WERI-Rb-1 (cell line): ENCODE results near the gene RIPOR2.

Experiments used
- DNase-seq: peaks from one replicate; pipeline ENCODE4 v3.0.0-alpha.2; 2020
- H3K27ac ChIP-seq: fragments of 250-450 bp; sonication (Bioruptor Pico); 2 replicates; pipeline ENCODE4 v1.5.1; 2020; ENCODE audit warnings: mild to moderate bottlenecking, moderate library complexity
- H3K27me3 ChIP-seq: fragments of 250-450 bp; sonication (Bioruptor Pico); 2 replicates; pipeline ENCODE4 v1.5.1; 2021; ENCODE audit warnings: mild to moderate bottlenecking, low read depth, moderate library complexity; ENCODE audit not compliant: insufficient read depth, severe bottlenecking
- H3K36me3 ChIP-seq: fragments of 250-450 bp; sonication (Bioruptor Pico); 2 replicates; pipeline ENCODE4 v1.5.1; 2020; ENCODE audit warnings: mild to moderate bottlenecking, moderate library complexity
- H3K4me3 ChIP-seq: 2 replicates; pipeline ENCODE4 v1.5.1; 2011; ENCODE audit warnings: low read depth, mild to moderate bottlenecking, control low read depth, low read length
- H3K9me3 ChIP-seq: fragments of 250-450 bp; sonication (Bioruptor Pico); 2 replicates; pipeline ENCODE4 v1.5.1; 2021; ENCODE audit warnings: mild to moderate bottlenecking, moderate library complexity; ENCODE audit not compliant: severe bottlenecking
- CTCF ChIP-seq: IDR thresholded peaks from 2 replicates; pipeline ENCODE4 v1.5.1; 2011; ENCODE audit warnings: low read depth, mild to moderate bottlenecking, control low read depth, inconsistent platforms, low read length

The RIPOR2 gene

GRCh38 chr6:24935366-24936152 is at the start of gene RIPOR2:
TSS of gene RIPOR2 (minus strand) at chr6:24935960. CDS start at chr6:24935898, 62 bp downstream.
- Histone ChIP-seq H3K27ac (no peak within 1 kb of the TSS), H3K4me3 (no peak within 1 kb of the TSS), H3K27me3 (no peaks in the 10 kb centered on the region), H3K9me3 (no peaks in the 10 kb centered on the region), H3K36me3 (no peaks in the 10 kb centered on the region)
- no peak for TF ChIP-seq CTCF
- DNase-seq: no peak

- Histone ChIP-seq H3K27ac (peak overlapping the region; percentile 31), H3K27me3 (no peaks in the 10 kb centered on the region), H3K4me3 (no peak overlapping the region), H3K36me3 (no peaks in the 10 kb centered on the region), H3K9me3 (peaks cover 9% of the 10 kb centered on the region)
- DNase-seq: peak; percentile 41
- TF ChIP-seq CTCF: no peak
These were observed 49.6 kb upstream of the RIPOR2 start for GRCh38 chr6:24985323-24985722.

- H3K27ac ChIP-seq: no peak overlapping the region
These were observed 46.5 kb upstream of the RIPOR2 start for GRCh38 chr6:24982231-24982630.

GRCh38 chr6:24981386-24981760 is 45.6 kb upstream of the RIPOR2 start:
- Histone ChIP-seq H3K27me3 (no peaks in the 10 kb centered on the region), H3K9me3 (peaks cover 3% of the 10 kb centered on the region), H3K4me3 (no peak overlapping the region), H3K36me3 (no peaks in the 10 kb centered on the region), H3K27ac (no peak overlapping the region)
- TF ChIP-seq CTCF: no peak
- no peak for DNase-seq

More at GRCh38 chr6:24982231-24982630, 46.5 kb upstream of the RIPOR2 start:
- Histone ChIP-seq H3K36me3 (no peaks in the 10 kb centered on the region), H3K27me3 (no peaks in the 10 kb centered on the region), H3K4me3 (no peak overlapping the region), H3K9me3 (peaks cover 5% of the 10 kb centered on the region)
- DNase-seq: no peak
- TF ChIP-seq CTCF: no peak

GRCh38 chr6:24980507-24981385 is 45.0 kb upstream of the RIPOR2 start:
- Histone ChIP-seq H3K9me3 (no peaks in the 10 kb centered on the region), H3K27me3 (no peaks in the 10 kb centered on the region), H3K27ac (no peak overlapping the region), H3K4me3 (no peak overlapping the region), H3K36me3 (no peaks in the 10 kb centered on the region)
- TF ChIP-seq CTCF: no peak
- DNase-seq: no peak
